Naive thymus-derived CD4-positive, alpha-beta T cell (primary cell): ENCODE data around the gene CLDND2. TPM values are rescaled to one million over a fixed set of nuclear protein-coding genes. Genes with fewer than 3 reads are reported as not detected.

Source experiments
- ATAC-seq: fragments of 150-1000 bp; cut with Tn5 transposase; 2 replicates; pipeline ENCODE4 v1.10.0; 2021; ENCODE audit warnings: mild to moderate bottlenecking, moderate library complexity
- CTCF ChIA-PET: fragments of 350-600 bp; sonication (Branson Sonifier 250); formaldehyde crosslinking; loops from one replicate; lab custom pipeline; 2021; ENCODE audit warnings: antibody characterized with exemption; lab: Charles Lee
- POLR2A ChIA-PET: fragments of 350-600 bp; sonication (Branson Sonifier 250); formaldehyde crosslinking; loops from one replicate; lab custom pipeline; 2021; ENCODE audit warnings: antibody characterized with exemption, inconsistent platforms; lab: Charles Lee
- DNase-seq, 9 donors: peaks; one replicate each; pipeline versions ENCODE4 v3.0.0 to v3.0.0-alpha.2; 2020 to 2022; ENCODE audit warnings: mixed read lengths in 1 of 9
- H3K27ac ChIP-seq: one replicate; pipeline ENCODE4 v1.7.0; 2013; ENCODE audit warnings: mild to moderate bottlenecking, low read depth, low read length, moderate library complexity
- H3K27me3 ChIP-seq, 2 donors: one replicate each; pipeline ENCODE4 v1.7.0; 2013; ENCODE audit warnings: low read length in 2 of 2, mild to moderate bottlenecking in 2 of 2, moderate library complexity in 2 of 2; ENCODE audit not compliant: control insufficient read depth in 2 of 2, insufficient read depth in 2 of 2
- H3K36me3 ChIP-seq, 3 experiments: 1 replicate in 2 of 3; 2 replicates in 1 of 3; pipeline ENCODE4 v1.7.0; 2013; ENCODE audit warnings: low read length in 3 of 3, mild to moderate bottlenecking in 3 of 3, moderate library complexity in 1 of 3; ENCODE audit not compliant: insufficient read depth in 3 of 3, control insufficient read depth in 2 of 3
- H3K4me1 ChIP-seq, 2 donors: one replicate each; pipeline ENCODE4 v1.7.0; 2013; ENCODE audit warnings: low read length in 2 of 2, mild to moderate bottlenecking in 2 of 2, moderate library complexity in 1 of 2; ENCODE audit not compliant: control insufficient read depth in 2 of 2, insufficient read depth in 2 of 2
- H3K4me3 ChIP-seq: 2 replicates; pipeline ENCODE4 v1.7.0; 2013; ENCODE audit warnings: mild to moderate bottlenecking, low read length
- H3K9me3 ChIP-seq, 3 experiments: 1 replicate in 2 of 3; 2 replicates in 1 of 3; pipeline ENCODE4 v1.7.0; 2013; ENCODE audit warnings: low read length in 3 of 3; ENCODE audit not compliant: control insufficient read depth in 2 of 3
- H3K27ac Mint-ChIP-seq, 9 donors: one replicate each; pipeline ENCODE4 v1.8.0; 2020 to 2022; ENCODE audit warnings: mixed read lengths in 9 of 9, mild to moderate bottlenecking in 8 of 9, moderate library complexity in 5 of 9, inconsistent platforms in 2 of 9
- H3K27me3 Mint-ChIP-seq, 5 donors: one replicate each; pipeline ENCODE4 v1.8.0; 2021 to 2022; ENCODE audit warnings: mixed read lengths in 5 of 5, mild to moderate bottlenecking in 1 of 5
- H3K36me3 Mint-ChIP-seq, 5 donors: one replicate each; pipeline ENCODE4 v1.8.0; 2020 to 2022; ENCODE audit warnings: mixed read lengths in 5 of 5, mild to moderate bottlenecking in 3 of 5, inconsistent platforms in 1 of 5
- H3K4me1 Mint-ChIP-seq, 7 donors: one replicate each; pipeline ENCODE4 v1.8.0; 2020 to 2022; ENCODE audit warnings: mixed read lengths in 7 of 7, mild to moderate bottlenecking in 3 of 7, inconsistent platforms in 1 of 7
- H3K4me3 Mint-ChIP-seq, 10 donors: one replicate each; pipeline ENCODE4 v1.8.0; 2020 to 2022; ENCODE audit warnings: mild to moderate bottlenecking in 10 of 10, mixed read lengths in 10 of 10, moderate library complexity in 6 of 10, inconsistent platforms in 2 of 10
- H3K9me3 Mint-ChIP-seq, 11 donors: one replicate each; pipeline ENCODE4 v1.8.0; 2020 to 2022; ENCODE audit warnings: mixed read lengths in 11 of 11, mild to moderate bottlenecking in 4 of 11, inconsistent platforms in 1 of 11, moderate library complexity in 1 of 11
- intact Hi-C, 2 donors: fragments of 100-400 bp; cut with micrococcal nuclease; formaldehyde crosslinking; loops; one replicate each; pipeline ENCODE4 v1.15.1; 2023
- polyA plus RNA-seq, 2 donors: library from polyadenylated mRNA; unstranded; fragments of 300-500 nt; fragmentation: Illumina TruSeq; gene quantifications; one replicate each; pipeline ENCODE4 v1.2.3, GENCODE V29; 2021
- total RNA-seq, 6 experiments: library from RNA in 5 of 6; stranded (reverse) in 5 of 6; gene quantifications; 1 replicate in 5 of 6; 2 replicates in 1 of 6; pipeline ENCODE4 v1.2.3 and lab custom pipeline; 2021 to 2026

The CLDND2 gene
- total and polyA plus RNA-seq, 7 experiments from 2014 or later: 0.32 to 13.3 (median 4.4) TPM; not detected in 4

DNA sequence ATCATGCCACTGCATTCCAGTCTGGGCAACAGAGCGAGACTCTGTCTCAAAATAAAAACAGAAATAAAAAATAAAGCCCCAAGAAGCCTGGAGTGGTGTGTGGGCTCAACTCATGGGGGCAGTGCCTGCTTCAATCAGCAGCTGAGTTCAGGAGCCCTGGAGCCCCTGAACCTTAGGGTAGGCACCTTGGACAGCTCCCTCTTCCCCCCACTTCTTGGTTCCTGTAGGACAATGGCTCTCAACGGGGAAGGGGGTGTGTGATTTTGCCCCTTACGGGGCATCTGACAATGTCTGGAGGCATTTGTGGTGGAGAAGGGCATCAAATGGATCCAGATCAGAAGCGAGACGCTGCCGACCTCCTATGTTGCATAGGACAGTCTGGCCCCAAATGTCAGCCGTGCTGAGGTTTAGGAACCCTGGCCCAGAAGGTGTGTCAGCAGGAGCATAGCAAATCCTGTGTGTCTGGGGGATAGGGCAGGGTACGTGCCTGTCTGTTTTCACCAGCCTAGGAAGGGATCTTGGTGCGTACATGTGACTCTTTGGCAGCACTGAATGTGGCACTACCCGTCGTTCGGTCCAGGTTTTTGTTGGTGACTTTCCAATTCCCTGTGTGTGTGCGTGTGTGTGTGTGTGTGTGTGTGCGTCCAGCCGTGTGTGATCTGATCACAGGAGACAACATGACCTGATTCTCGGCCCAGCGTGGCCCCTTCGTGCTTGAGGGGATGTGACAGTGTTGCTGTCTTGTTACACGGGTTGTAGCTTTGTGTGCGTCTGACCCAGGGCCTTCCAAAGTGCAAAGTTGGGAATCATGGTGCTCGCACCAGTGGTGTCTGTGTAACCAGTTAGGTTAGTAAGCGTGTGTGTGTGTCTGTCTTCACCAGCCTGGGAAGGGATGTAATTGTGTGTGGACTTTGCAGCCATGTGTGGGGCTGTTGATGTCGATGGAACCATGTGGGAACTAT is 49.8 kb downstream of the CLDND2 start:
- no peak for ATAC-seq
- H3K4me3 ChIP-seq: no peak overlapping the region
- no peaks in the 10 kb centered on the region for H3K27me3 ChIP-seq
- no peaks in the 10 kb centered on the region for H3K4me1 ChIP-seq
- H3K4me3 Mint-ChIP-seq: no peak overlapping the region
- no peak overlapping the region for H3K27ac ChIP-seq
- no peaks in the 10 kb centered on the region for H3K36me3 ChIP-seq
- peaks cover 0 to 12% (median 7%) of the 10 kb centered on the region in 11 donors for H3K9me3 Mint-ChIP-seq
- intact Hi-C loops: no loop called here
- DNase-seq: no peak
- peaks cover 6 to 59% (median 41%) of the 10 kb centered on the region in 5 donors for H3K27me3 Mint-ChIP-seq
- H3K27ac Mint-ChIP-seq: no peak overlapping the region
- H3K36me3 Mint-ChIP-seq: peaks cover 0 to 9% (median 4%) of the 10 kb centered on the region in 5 donors
- peaks cover 0 to 2% (median 0%) of the 10 kb centered on the region in 7 donors for H3K4me1 Mint-ChIP-seq
- CTCF ChIA-PET: no interaction called here
- POLR2A ChIA-PET: no interaction called here
- H3K9me3 ChIP-seq: no peaks in the 10 kb centered on the region

GRCh38 chr19:51317968-51318367 is 50.8 kb downstream of the CLDND2 start:
- DNase-seq (no peak), ATAC-seq (no peak)
- Mint-ChIP-seq H3K4me3 (no peak overlapping the region), H3K9me3 (peaks cover 0 to 13% (median 8%) of the 10 kb centered on the region in 11 donors), H3K27ac (no peak overlapping the region), H3K4me1 (peaks cover 0 to 6% (median 6%) of the 10 kb centered on the region in 7 donors), H3K36me3 (peaks cover 0 to 9% (median 7%) of the 10 kb centered on the region in 5 donors), H3K27me3 (peaks cover 12 to 59% (median 42%) of the 10 kb centered on the region in 5 donors)
- POLR2A ChIA-PET: no interaction called here
- Histone ChIP-seq H3K27ac (no peak overlapping the region), H3K27me3 (no peaks in the 10 kb centered on the region), H3K36me3 (no peaks in the 10 kb centered on the region), H3K4me1 (no peaks in the 10 kb centered on the region), H3K9me3 (no peaks in the 10 kb centered on the region), H3K4me3 (no peak overlapping the region)
- intact Hi-C loops: no loop called here
- CTCF ChIA-PET: no interaction called here

DNA sequence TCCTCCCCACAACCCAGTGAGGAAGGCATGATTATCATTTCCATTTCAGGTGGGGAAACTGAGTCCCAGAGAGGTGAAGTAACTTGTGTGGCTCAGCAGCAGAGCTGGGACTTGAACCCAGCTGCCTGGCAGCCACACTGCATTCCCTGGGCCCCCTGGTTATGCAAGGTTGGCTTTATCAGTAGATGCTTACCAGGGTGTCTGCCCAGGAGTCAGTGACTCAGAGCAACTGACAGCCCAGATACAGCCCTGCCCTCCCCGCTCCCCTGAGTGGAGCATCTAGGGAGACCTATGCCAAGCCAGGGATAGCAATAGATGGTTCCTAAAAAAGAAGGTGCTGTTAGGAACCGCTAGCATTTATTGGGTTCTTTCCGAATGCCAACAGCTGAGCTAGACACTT is 51.4 kb downstream of the CLDND2 start:
- Mint-ChIP-seq H3K9me3 (peaks cover 0 to 12% (median 8%) of the 10 kb centered on the region in 11 donors), H3K36me3 (peaks cover 0 to 9% (median 7%) of the 10 kb centered on the region in 5 donors), H3K27ac (no peak overlapping the region), H3K4me3 (no peak overlapping the region), H3K4me1 (peaks cover 0 to 8% (median 6%) of the 10 kb centered on the region in 7 donors), H3K27me3 (peaks cover 16 to 58% (median 39%) of the 10 kb centered on the region in 5 donors)
- ChIA-PET POLR2A (no interaction called here), CTCF (no interaction called here)
- ATAC-seq (no peak), DNase-seq (no peak)
- H3K27ac ChIP-seq: no peak overlapping the region
- no peaks in the 10 kb centered on the region for H3K9me3 ChIP-seq
- H3K4me3 ChIP-seq: no peak overlapping the region
- no peaks in the 10 kb centered on the region for H3K36me3 ChIP-seq
- no peaks in the 10 kb centered on the region for H3K4me1 ChIP-seq
- no peaks in the 10 kb centered on the region for H3K27me3 ChIP-seq
- intact Hi-C loops: no loop called here

Other genes with a start within 250 kb of the CLDND2 start
- 10 to 100 TPM in 1 of 5 experiments, 1 to 10 TPM in 3, under 1 TPM in 1; 0.34 to 26.8 (median 2.2) TPM for gene SIGLEC9, start 244.1 kb downstream of the CLDND2 start, total RNA-seq
- gene SIGLEC9, start 244.1 kb downstream of the CLDND2 start, polyA plus RNA-seq: under 1 TPM; 0.46 to 0.69 TPM
- 10 to 100 TPM in 1 of 5 experiments, under 1 TPM in 3, not detected in 1; 0.67 to 10.3 (median 0.83) TPM for gene SIGLEC7, start 226.7 kb downstream of the CLDND2 start, total RNA-seq
- gene SIGLEC7, start 226.7 kb downstream of the CLDND2 start, polyA plus RNA-seq: under 1 TPM in 1 of 2 donors, not detected in 1; 0.25 TPM
- gene CD33, start 143.9 kb downstream of the CLDND2 start, total RNA-seq: 10 to 100 TPM in 2 of 5 experiments, 1 to 10 TPM in 1, under 1 TPM in 2; 0.51 to 59.2 (median 5.0) TPM
- gene CD33, start 143.9 kb downstream of the CLDND2 start, polyA plus RNA-seq: not detected
- gene SIGLECL1, start 117.9 kb downstream of the CLDND2 start, total RNA-seq: not detected
- gene SIGLECL1, start 117.9 kb downstream of the CLDND2 start, polyA plus RNA-seq: not detected
- not detected for gene IGLON5, start 57.4 kb downstream of the CLDND2 start, total RNA-seq
- gene IGLON5, start 57.4 kb downstream of the CLDND2 start, polyA plus RNA-seq: not detected
- gene VSIG10L, start 26.9 kb downstream of the CLDND2 start, total RNA-seq: 1 to 10 TPM in 1 of 5 experiments, under 1 TPM in 3, not detected in 1; 0.13 to 1.1 (median 0.44) TPM
- gene VSIG10L, start 26.9 kb downstream of the CLDND2 start, polyA plus RNA-seq: not detected
- gene ETFB, start 2.6 kb downstream of the CLDND2 start, total RNA-seq: 10 to 100 TPM; 31.8 to 90.3 (median 47.1) TPM
- gene ETFB, start 2.6 kb downstream of the CLDND2 start, polyA plus RNA-seq: 10 to 100 TPM; 78.0 to 83.7 TPM
- 100 to 1,000 TPM in 1 of 5 experiments, 10 to 100 TPM in 2, 1 to 10 TPM in 2; 3.9 to 336 (median 62.3) TPM for gene NKG7, start 3.7 kb upstream of the CLDND2 start, total RNA-seq
- 1 to 10 TPM; 8.9 to 9.8 TPM for gene NKG7, start 3.7 kb upstream of the CLDND2 start, polyA plus RNA-seq
- gene LIM2, start 19.0 kb upstream of the CLDND2 start, total RNA-seq: 1 to 10 TPM in 1 of 5 experiments, not detected in 4; 1.2 TPM
- gene LIM2, start 19.0 kb upstream of the CLDND2 start, polyA plus RNA-seq: not detected
- gene C19orf84, start 21.6 kb upstream of the CLDND2 start, total RNA-seq: not detected
- not detected for gene C19orf84, start 21.6 kb upstream of the CLDND2 start, polyA plus RNA-seq
- 10 to 100 TPM in 1 of 5 experiments, 1 to 10 TPM in 1, under 1 TPM in 3; 0.16 to 36.5 (median 0.65) TPM for gene SIGLEC10, start 48.6 kb upstream of the CLDND2 start, total RNA-seq
- gene SIGLEC10, start 48.6 kb upstream of the CLDND2 start, polyA plus RNA-seq: under 1 TPM; 0.06 to 0.07 TPM
- gene SIGLEC8, start 89.5 kb upstream of the CLDND2 start, total RNA-seq: not detected
- not detected for gene SIGLEC8, start 89.5 kb upstream of the CLDND2 start, polyA plus RNA-seq
- not detected for gene CEACAM18, start 109.5 kb upstream of the CLDND2 start, total RNA-seq
- not detected for gene CEACAM18, start 109.5 kb upstream of the CLDND2 start, polyA plus RNA-seq
- under 1 TPM in 3 of 5 experiments, not detected in 2; 0.21 to 0.29 (median 0.27) TPM for gene SIGLEC12, start 132.8 kb upstream of the CLDND2 start, total RNA-seq
- under 1 TPM in 1 of 2 donors, not detected in 1; 0.09 TPM for gene SIGLEC12, start 132.8 kb upstream of the CLDND2 start, polyA plus RNA-seq
- 1 to 10 TPM in 1 of 5 experiments, under 1 TPM in 4; 0.46 to 2.5 (median 0.64) TPM for gene SIGLEC6, start 162.7 kb upstream of the CLDND2 start, total RNA-seq
- not detected for gene SIGLEC6, start 162.7 kb upstream of the CLDND2 start, polyA plus RNA-seq
- 10 to 100 TPM in 3 of 5 experiments, 1 to 10 TPM in 2; 6.8 to 19.1 (median 10.2) TPM for gene ZNF175, start 202.3 kb upstream of the CLDND2 start, total RNA-seq
- gene ZNF175, start 202.3 kb upstream of the CLDND2 start, polyA plus RNA-seq: 1 to 10 TPM; 2.6 to 4.8 TPM